ENCODE results near the gene BICC1. TPM values are rescaled to one million over a fixed set of nuclear protein-coding genes. Genes with fewer than 3 reads are reported as not detected.

Gene BICC1
- total and polyA plus RNA-seq, 2 of the 8 experiments (the other 6 are each of a cell fraction or from before 2014, with no cell fraction given): 0.20 to 0.73 TPM

- H2AK5ac ChIP-seq (ENCODE audit: low read depth, low read length): no peak overlapping the region
- no peaks in the 10 kb centered on the region; a peak in 1 of 8 replicates for H3K36me3 ChIP-seq (ENCODE audit: control insufficient read depth in 2 of 4, insufficient read depth in 4 of 4, low read length in 3 of 4)
- H4K91ac ChIP-seq (replicated peaks; ENCODE audit: insufficient read length, low read length): no peak overlapping the region
- no peak overlapping the region for H2AFZ ChIP-seq (ENCODE audit: low read length)
- H3K9me3 ChIP-seq (ENCODE audit: insufficient read depth in 2 of 2, low read depth in 1 of 2, low read length in 1 of 2): peaks cover 4 to 17% of the 10 kb centered on the region in 2 experiments; a peak in 2 of 4 replicates
- H4K5ac ChIP-seq (ENCODE audit: insufficient read length, low read depth, low read length): no peak overlapping the region
- FAIRE-seq (no peak), DNase-seq (ENCODE audit: low read depth in 1 of 2, low spot score in 2 of 2) (no peak)
- no peak overlapping the region for H3K27ac ChIP-seq (ENCODE audit: low read depth, low read length)
- H4K8ac ChIP-seq (ENCODE audit: extremely low read depth, insufficient read depth, low read length): no peak overlapping the region
- no peak overlapping the region for H3K56ac ChIP-seq (replicated peaks; ENCODE audit: insufficient read length, low read depth, low read length)
- no peaks in the 10 kb centered on the region for H3K27me3 ChIP-seq (replicated peaks in 1 of 4; ENCODE audit: control insufficient read depth in 3 of 4, extremely low read depth in 1 of 4, insufficient read depth in 3 of 4, low read length in 3 of 4)
- 65% methylated on average over 3 of the region's 3 CpGs; no CpG with 5 or more reads in 1 of the 2 experiments for WGBS, 2 experiments (ENCODE audit: extremely low coverage in 1 of 2, insufficient coverage in 1 of 2, insufficient read length in 1 of 2, insufficient replicate concordance in 2 of 2, low coverage in 1 of 2, low lambda C conversion rate in 2 of 2, missing lambda C conversion rate in 1 of 2)
- no peak overlapping the region for H3K18ac ChIP-seq (ENCODE audit: extremely low read depth, low read length)
- H3K4ac ChIP-seq (replicated peaks; ENCODE audit: insufficient read length, low read depth, low read length): no peak overlapping the region
- H3K79me2 ChIP-seq (ENCODE audit: control insufficient read depth in 1 of 2, insufficient read depth in 2 of 2, low read length in 2 of 2): no peaks in the 10 kb centered on the region
- H3K14ac ChIP-seq (ENCODE audit: insufficient read length): no peak overlapping the region
- no peak overlapping the region for H2BK5ac ChIP-seq (ENCODE audit: low read depth, low read length)
- no peak overlapping the region for H3K9ac ChIP-seq (replicated peaks in 1 of 4; ENCODE audit: extremely low read depth in 1 of 4, low read depth in 3 of 4, low read length in 3 of 4)
- H3K4me1 ChIP-seq (replicated peaks in 1 of 4; ENCODE audit: control insufficient read depth in 3 of 4, insufficient read depth in 4 of 4, low read length in 3 of 4): no peaks in the 10 kb centered on the region; a peak in 2 of 7 replicates
- H3K23ac ChIP-seq (ENCODE audit: insufficient read length): no peak overlapping the region
- no peak overlapping the region for H2BK20ac ChIP-seq (ENCODE audit: low read length)
- H3K4me3 ChIP-seq (ENCODE audit: extremely low read depth in 1 of 4, insufficient read depth in 2 of 4, low read depth in 3 of 4, low read length in 4 of 4): no peak overlapping the region
- CTCF ChIA-PET (ENCODE audit: partially characterized antibody): no interaction called here
- H2BK15ac ChIP-seq (ENCODE audit: low read length): no peak overlapping the region
- POLR2A ChIA-PET (ENCODE audit: partially characterized antibody): no interaction called here
- no peak overlapping the region for H3K4me2 ChIP-seq (ENCODE audit: insufficient read depth in 1 of 2, low read depth in 2 of 2, low read length in 2 of 2)
- no peak overlapping the region for H2BK120ac ChIP-seq (replicated peaks; ENCODE audit: low read depth, low read length)
- no peaks in the 10 kb centered on the region for H4K20me1 ChIP-seq (replicated peaks in 1 of 2; ENCODE audit: control insufficient read depth in 1 of 2, insufficient read depth in 2 of 2, low read length in 2 of 2)
- H3K79me1 ChIP-seq (ENCODE audit: low read depth, low read length): no peaks in the 10 kb centered on the region
- H2BK12ac ChIP-seq (ENCODE audit: low read depth, low read length): no peak overlapping the region
- no peaks in the 10 kb centered on the region for H3K23me2 ChIP-seq (ENCODE audit: low read depth, low read length)
- TF ChIP-seq, protein P1, sequence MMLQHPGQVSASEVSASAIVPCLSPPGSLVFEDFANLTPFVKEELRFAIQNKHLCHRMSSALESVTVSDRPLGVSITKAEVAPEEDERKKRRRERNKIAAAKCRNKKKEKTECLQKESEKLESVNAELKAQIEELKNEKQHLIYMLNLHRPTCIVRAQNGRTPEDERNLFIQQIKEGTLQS (IDR thresholded peaks at IDR 0.05; ENCODE audit: insufficient read depth, low read depth, low read length): no peak
- TF ChIP-seq KDM5A (IDR thresholded peaks at IDR 0.05; ENCODE audit: low read length): no peak
- TF ChIP-seq SIX5 (IDR thresholded peaks at IDR 0.05; ENCODE audit: low read depth, low read length): no peak
- TF ChIP-seq POU5F1 (IDR thresholded peaks at IDR 0.05; ENCODE audit: low read depth, low read length): no peak
- TF ChIP-seq GABPA (IDR thresholded peaks at IDR 0.05; ENCODE audit: borderline replicate concordance, insufficient read depth, low read length): no peak
- TF ChIP-seq POLR2AphosphoS5 (IDR thresholded peaks at IDR 0.05; ENCODE audit: low read depth, low read length): no peak
- no peak for TF ChIP-seq JUND (IDR thresholded peaks at IDR 0.05; ENCODE audit: low read length)
- no peak for TF ChIP-seq RNF2 (IDR thresholded peaks at IDR 0.05; ENCODE audit: borderline replicate concordance, low read depth, low read length, missing control alignments, poor library complexity, severe bottlenecking)
- TF ChIP-seq TAF1 (IDR thresholded peaks at IDR 0.05; ENCODE audit: low read depth, low read length): no peak
- no peak for TF ChIP-seq EP300 (IDR thresholded peaks at IDR 0.05; ENCODE audit: borderline replicate concordance in 1 of 2, low read depth in 2 of 2, low read length in 2 of 2)
- TF ChIP-seq CBX5 (IDR thresholded peaks at IDR 0.05; ENCODE audit: low read depth, low read length): no peak
- no peak for TF ChIP-seq SRF (IDR thresholded peaks at IDR 0.05; ENCODE audit: low read depth, low read length)
- no peak for TF ChIP-seq SUZ12 (IDR thresholded peaks at IDR 0.05; ENCODE audit: low read length)
- no peak for TF ChIP-seq GTF2F1 (IDR thresholded peaks at IDR 0.05; ENCODE audit: borderline replicate concordance, low read depth, low read length)
- no peak for TF ChIP-seq POLR2A (IDR thresholded peaks at IDR 0.05; ENCODE audit: control extremely low read depth in 1 of 2, low read depth in 2 of 2, low read length in 2 of 2)
Measured at GRCh38 chr10:58665361-58665760, 152.7 kb downstream of the BICC1 start.
